Caco-2 (cell line): ENCODE results near the gene DTNB. TPM values are rescaled to one million over a fixed set of nuclear protein-coding genes. Genes with fewer than 3 reads are reported as not detected.

Experiments used
- BruUV-seq: library from RNA; stranded (reverse); fragments of 400-500 nt; replicated peaks from 2 replicates; lab custom pipeline; 2021; lab: Mats Ljungman, UMichigan
- CTCF ChIA-PET: fragments of 300-600 bp; sonication (Branson Sonifier 250); formaldehyde crosslinking; loops from one replicate; lab custom pipeline; 2022; ENCODE audit warnings: antibody characterized with exemption; lab: Charles Lee
- POLR2A ChIA-PET: fragments of 300-600 bp; sonication (Branson Sonifier 250); formaldehyde crosslinking; loops from one replicate; lab custom pipeline; 2022; ENCODE audit warnings: antibody characterized with exemption; lab: Charles Lee
- DNase-seq, 2 experiments: peaks; one replicate each; pipeline versions ENCODE4 v3.0.0 to v3.0.0-alpha.2; 2020 to 2022
- H3K27me3 ChIP-seq: replicated peaks from 2 replicates; pipeline ENCODE4 v1.6.0; 2011; ENCODE audit warnings: low read length; ENCODE audit not compliant: control insufficient read depth, insufficient read depth
- H3K36me3 ChIP-seq: 2 replicates; pipeline ENCODE4 v1.5.1; 2011; ENCODE audit warnings: low read length; ENCODE audit not compliant: control insufficient read depth, insufficient read depth
- H3K4me1 ChIP-seq: fragments of 250-450 bp; sonication (Bioruptor Pico); 2 replicates; pipeline ENCODE4 v1.5.1; 2020; ENCODE audit warnings: mild to moderate bottlenecking
- H3K4me3 ChIP-seq: 2 replicates; pipeline ENCODE4 v1.5.1; 2011; ENCODE audit warnings: low read depth, mild to moderate bottlenecking, control low read depth, low read length
- H3K9me3 ChIP-seq: fragments of 250-450 bp; sonication (Bioruptor Pico); 2 replicates; pipeline ENCODE4 v1.5.1; 2020; ENCODE audit warnings: mild to moderate bottlenecking, moderate library complexity
- H3K27ac Mint-ChIP-seq: one replicate; pipeline ENCODE4 v1.8.0; 2022; ENCODE audit warnings: mixed read lengths; ENCODE audit not compliant: unreplicated experiment
- H3K27me3 Mint-ChIP-seq: one replicate; pipeline ENCODE4 v1.8.0; 2022; ENCODE audit warnings: mixed read lengths; ENCODE audit not compliant: insufficient read depth, unreplicated experiment
- H3K36me3 Mint-ChIP-seq: one replicate; pipeline ENCODE4 v1.8.0; 2022; ENCODE audit warnings: mild to moderate bottlenecking, mixed read lengths; ENCODE audit not compliant: insufficient read depth, unreplicated experiment
- H3K4me1 Mint-ChIP-seq: one replicate; pipeline ENCODE4 v1.8.0; 2022; ENCODE audit warnings: low read depth, mixed read lengths; ENCODE audit not compliant: unreplicated experiment
- H3K4me3 Mint-ChIP-seq: one replicate; pipeline ENCODE4 v1.8.0; 2022; ENCODE audit warnings: mild to moderate bottlenecking, moderate library complexity, mixed read lengths; ENCODE audit not compliant: unreplicated experiment
- H3K9me3 Mint-ChIP-seq: one replicate; pipeline ENCODE4 v1.8.0; 2022; ENCODE audit warnings: mixed read lengths; ENCODE audit not compliant: unreplicated experiment
- CTCF ChIP-seq, 2 experiments: fragments of 200-600 bp in 1 of 2; IDR thresholded peaks; 1 replicate in 1 of 2; 2 replicates in 1 of 2; pipeline versions ENCODE4 v1.5.1 to v1.8.0; 2011 to 2022; ENCODE audit warnings: antibody characterized with exemption in 1 of 2, control low read depth in 1 of 2, inconsistent platforms in 1 of 2, low read depth in 1 of 2, low read length in 1 of 2, mild to moderate bottlenecking in 1 of 2, moderate library complexity in 1 of 2; ENCODE audit not compliant: insufficient read depth in 1 of 2, severe bottlenecking in 1 of 2, unreplicated experiment in 1 of 2
- intact Hi-C: fragments of 100-400 bp; cut with micrococcal nuclease; formaldehyde crosslinking; loops from one replicate; pipeline ENCODE4 v1.10.0; 2022; ENCODE audit not compliant: unreplicated experiment
- total RNA-seq: library from RNA; stranded (reverse); gene quantifications from 2 replicates; pipeline ENCODE4 v1.2.3, GENCODE V29; 2022

DTNB gene
- total RNA-seq, 1 experiment from 2014 or later: 50.4 TPM

GRCh38 chr2:25596516-25597244, 76.7 kb downstream of the DTNB start:
- intact Hi-C loops: no loop called here
- Histone ChIP-seq H3K27me3 (no peaks in the 10 kb centered on the region), H3K4me3 (no peak overlapping the region), H3K36me3 (no peaks in the 10 kb centered on the region), H3K9me3 (no peaks in the 10 kb centered on the region), H3K4me1 (peaks cover 29% of the 10 kb centered on the region)
- TF ChIP-seq CTCF (IDR thresholded peaks at IDR 0.05; ENCODE audit: insufficient read depth in 1 of 2, low read depth in 1 of 2, low read length in 1 of 2, severe bottlenecking in 1 of 2, unreplicated experiment in 1 of 2): no peak
- no peaks in the 10 kb centered on the region for H3K27me3 Mint-ChIP-seq
- CTCF ChIA-PET: interaction anchor here (1.1 kb wide), 1 partner anchor 10 kb away, joined by 4 read pairs; no protein-coding TSS in a partner anchor
- POLR2A ChIA-PET: no interaction called here
- no peaks in the 10 kb centered on the region for H3K36me3 Mint-ChIP-seq
- H3K9me3 Mint-ChIP-seq: no peaks in the 10 kb centered on the region
- H3K4me3 Mint-ChIP-seq: no peak overlapping the region
- H3K27ac Mint-ChIP-seq: no peak overlapping the region
- no peak for DNase-seq
- no TSS peak for BruUV-seq
- peaks cover 11% of the 10 kb centered on the region for H3K4me1 Mint-ChIP-seq

GRCh38 chr2:25595393-25595792, 78.0 kb downstream of the DTNB start:
- Histone ChIP-seq H3K36me3 (no peaks in the 10 kb centered on the region; the same call in 1 of the 2 replicates), H3K9me3 (no peaks in the 10 kb centered on the region), H3K4me1 (peaks cover 18% of the 10 kb centered on the region), H3K4me3 (no peak overlapping the region), H3K27me3 (no peaks in the 10 kb centered on the region)
- no TSS peak for BruUV-seq
- ChIA-PET CTCF (interaction anchor here (0.5 to 1.1 kb wide), 3 partner anchors 12 to 520 kb away, joined by 4 read pairs; no protein-coding TSS in a partner anchor), POLR2A (no interaction called here)
- TF ChIP-seq CTCF (IDR thresholded peaks at IDR 0.05; ENCODE audit: insufficient read depth in 1 of 2, low read depth in 1 of 2, low read length in 1 of 2, severe bottlenecking in 1 of 2, unreplicated experiment in 1 of 2): no peak
- no peak overlapping the region for H3K27ac Mint-ChIP-seq
- H3K27me3 Mint-ChIP-seq: no peaks in the 10 kb centered on the region
- H3K9me3 Mint-ChIP-seq: no peaks in the 10 kb centered on the region
- peaks cover 6% of the 10 kb centered on the region for H3K4me1 Mint-ChIP-seq
- intact Hi-C loops: no loop called here
- peaks cover 5% of the 10 kb centered on the region for H3K36me3 Mint-ChIP-seq
- no peak for DNase-seq
- H3K4me3 Mint-ChIP-seq: no peak overlapping the region

- H3K27me3 Mint-ChIP-seq: no peaks in the 10 kb centered on the region
- Histone ChIP-seq H3K36me3 (no peaks in the 10 kb centered on the region; the same call in 1 of the 2 replicates), H3K9me3 (no peaks in the 10 kb centered on the region), H3K27me3 (no peaks in the 10 kb centered on the region), H3K4me1 (peaks cover 18% of the 10 kb centered on the region), H3K4me3 (no peak overlapping the region)
- no peak overlapping the region for H3K4me3 Mint-ChIP-seq
- no peak for DNase-seq
- ChIA-PET CTCF (no interaction called here), POLR2A (no interaction called here)
- H3K4me1 Mint-ChIP-seq: peaks cover 6% of the 10 kb centered on the region
- intact Hi-C loops: no loop called here
- peaks cover 5% of the 10 kb centered on the region for H3K36me3 Mint-ChIP-seq
- H3K9me3 Mint-ChIP-seq: no peaks in the 10 kb centered on the region
- BruUV-seq: no TSS peak
- no peak for TF ChIP-seq CTCF (IDR thresholded peaks at IDR 0.05; ENCODE audit: insufficient read depth in 1 of 2, low read depth in 1 of 2, low read length in 1 of 2, severe bottlenecking in 1 of 2, unreplicated experiment in 1 of 2)
- H3K27ac Mint-ChIP-seq: no peak overlapping the region
Observed at GRCh38 chr2:25594991-25595390, 78.4 kb downstream of the DTNB start.
